OCI-LY7 (cell line): ENCODE results near the gene TP53AIP1. TPM values are rescaled to one million over a fixed set of nuclear protein-coding genes. Genes with fewer than 3 reads are reported as not detected.

ENCODE experiments used
- BruUV-seq: library from RNA; stranded (reverse); fragments of 400-500 nt; replicated peaks from 2 replicates; lab custom pipeline; 2021; lab: Mats Ljungman, UMichigan
- CTCF ChIA-PET: fragments of 300-600 bp; sonication (Branson Sonifier 250); formaldehyde crosslinking; loops from one replicate; lab custom pipeline; 2022; ENCODE audit warnings: antibody characterized with exemption; ENCODE audit not compliant: unreplicated experiment; lab: Charles Lee
- POLR2A ChIA-PET: fragments of 300-600 bp; sonication (Branson Sonifier 250); formaldehyde crosslinking; loops from one replicate; lab custom pipeline; 2022; ENCODE audit warnings: antibody characterized with exemption; lab: Charles Lee
- DNase-seq: peaks from one replicate; pipeline ENCODE4 v3.0.0-alpha.2; 2015; ENCODE audit warnings: low spot score
- H2AFZ ChIP-seq: fragments of 200-600 bp; sonication (generic), shearing (Covaris generic); 2 replicates; pipeline ENCODE4 v1.6.1; 2014; ENCODE audit warnings: mild to moderate bottlenecking, antibody characterized with exemption, low read length, moderate library complexity
- H3K27ac ChIP-seq: fragments of 200-600 bp; sonication (generic); 2 replicates; pipeline ENCODE4 v1.5.1; 2014; ENCODE audit warnings: mixed run types, low read depth, mild to moderate bottlenecking, moderate library complexity, low read length, inconsistent platforms; ENCODE audit not compliant: poor library complexity, severe bottlenecking
- H3K36me3 ChIP-seq: fragments of 200-600 bp; sonication (generic); 2 replicates; pipeline ENCODE4 v1.6.1; 2014; ENCODE audit warnings: mild to moderate bottlenecking, antibody characterized with exemption, low read length, moderate library complexity, mixed read lengths; ENCODE audit not compliant: insufficient read depth
- H3K4me1 ChIP-seq: fragments of 200-600 bp; sonication (generic); 2 replicates; pipeline ENCODE4 v1.5.1; 2014; ENCODE audit warnings: mild to moderate bottlenecking, low read length; ENCODE audit not compliant: insufficient read depth, poor library complexity, severe bottlenecking
- H3K4me2 ChIP-seq: fragments of 200-600 bp; sonication (generic); 2 replicates; pipeline ENCODE4 v1.6.1; 2014; ENCODE audit warnings: mild to moderate bottlenecking, low read length
- H3K4me3 ChIP-seq: fragments of 200-600 bp; sonication (generic); 2 replicates; pipeline ENCODE4 v1.5.1; 2014; ENCODE audit warnings: mild to moderate bottlenecking, low read depth, low read length; ENCODE audit not compliant: poor library complexity, severe bottlenecking
- H3K79me2 ChIP-seq: fragments of 200-600 bp; sonication (generic); 2 replicates; pipeline ENCODE4 v1.6.1; 2016; ENCODE audit warnings: low read depth, mild to moderate bottlenecking, low read length, moderate library complexity, mixed read lengths; ENCODE audit not compliant: insufficient read depth
- H3K9me2 ChIP-seq: fragments of 200-600 bp; sonication (generic); 2 replicates; pipeline ENCODE4 v1.6.1; 2016; ENCODE audit warnings: mild to moderate bottlenecking, low read length, mixed read lengths; ENCODE audit not compliant: insufficient read depth
- H3K9me3 ChIP-seq: fragments of 200-600 bp; sonication (generic); 2 replicates; pipeline ENCODE4 v1.6.1; 2014; ENCODE audit warnings: mild to moderate bottlenecking, mixed run types, low read length, mixed read lengths
- H4K20me1 ChIP-seq: fragments of 200-600 bp; sonication (generic); 2 replicates; pipeline ENCODE4 v1.6.1; 2014; ENCODE audit warnings: mild to moderate bottlenecking, antibody characterized with exemption, low read length, moderate library complexity, mixed read lengths; ENCODE audit not compliant: insufficient read depth
- EZH2phosphoT487 ChIP-seq: fragments of 200-600 bp; sonication (generic); IDR thresholded peaks from 2 replicates; pipeline ENCODE4 v1.6.1; 2018; ENCODE audit warnings: low read depth, borderline replicate concordance, mild to moderate bottlenecking, mixed run types, antibody characterized with exemption, low read length, moderate library complexity, mixed read lengths
- intact Hi-C: fragments of 100-400 bp; cut with micrococcal nuclease; formaldehyde crosslinking; loops from one replicate; pipeline ENCODE4 v1.10.0; 2022; ENCODE audit not compliant: unreplicated experiment
- total RNA-seq, 2 experiments: library from RNA; depleted of rRNA in 1 of 2; stranded (reverse); fragments of >200 nt in 1 of 2; shearing (Covaris generic) in 1 of 2; gene quantifications; 2 replicates each; pipeline ENCODE4 v1.2.3, GENCODE V29; 2014 to 2022
- TF ChIP-seq, protein P1 (sequence below): fragments of 200-600 bp; sonication (generic); conservative IDR thresholded peaks from 2 replicates; pipeline ENCODE4 v1.5.1; 2014; ENCODE audit warnings: mild to moderate bottlenecking, antibody characterized with exemption, low read length, moderate library complexity, mixed read lengths

The TP53AIP1 gene
- total RNA-seq, 2 experiments from 2014 or later: not detected

DNA sequence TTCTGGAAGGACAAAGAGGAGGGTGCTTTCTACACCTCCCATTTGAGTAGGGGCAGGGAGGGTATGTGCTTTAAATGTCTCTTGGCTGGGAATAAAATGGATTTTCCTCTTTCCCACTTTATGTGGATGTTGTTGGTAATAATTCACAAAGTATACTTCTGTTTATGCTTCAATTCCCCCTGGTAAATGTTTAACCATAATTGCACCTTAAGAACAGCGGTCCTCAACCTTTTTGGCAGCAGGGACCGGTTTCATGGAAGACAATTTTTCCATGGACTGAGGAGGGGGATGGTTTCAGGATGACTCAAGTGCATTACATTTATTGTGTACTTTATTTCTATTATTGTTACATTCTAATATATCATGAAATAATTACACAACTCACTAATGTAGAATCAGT, 4.0 kb upstream of the TP53AIP1 start:
- no peaks in the 10 kb centered on the region for H4K20me1 ChIP-seq
- no peak overlapping the region for H3K4me3 ChIP-seq
- no peak overlapping the region for H3K4me2 ChIP-seq
- H3K9me3 ChIP-seq: no peaks in the 10 kb centered on the region
- no peak for TF ChIP-seq EZH2phosphoT487
- TF ChIP-seq, protein P1, sequence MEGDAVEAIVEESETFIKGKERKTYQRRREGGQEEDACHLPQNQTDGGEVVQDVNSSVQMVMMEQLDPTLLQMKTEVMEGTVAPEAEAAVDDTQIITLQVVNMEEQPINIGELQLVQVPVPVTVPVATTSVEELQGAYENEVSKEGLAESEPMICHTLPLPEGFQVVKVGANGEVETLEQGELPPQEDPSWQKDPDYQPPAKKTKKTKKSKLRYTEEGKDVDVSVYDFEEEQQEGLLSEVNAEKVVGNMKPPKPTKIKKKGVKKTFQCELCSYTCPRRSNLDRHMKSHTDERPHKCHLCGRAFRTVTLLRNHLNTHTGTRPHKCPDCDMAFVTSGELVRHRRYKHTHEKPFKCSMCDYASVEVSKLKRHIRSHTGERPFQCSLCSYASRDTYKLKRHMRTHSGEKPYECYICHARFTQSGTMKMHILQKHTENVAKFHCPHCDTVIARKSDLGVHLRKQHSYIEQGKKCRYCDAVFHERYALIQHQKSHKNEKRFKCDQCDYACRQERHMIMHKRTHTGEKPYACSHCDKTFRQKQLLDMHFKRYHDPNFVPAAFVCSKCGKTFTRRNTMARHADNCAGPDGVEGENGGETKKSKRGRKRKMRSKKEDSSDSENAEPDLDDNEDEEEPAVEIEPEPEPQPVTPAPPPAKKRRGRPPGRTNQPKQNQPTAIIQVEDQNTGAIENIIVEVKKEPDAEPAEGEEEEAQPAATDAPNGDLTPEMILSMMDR: no peak
- no TSS peak for BruUV-seq
- no peaks in the 10 kb centered on the region for H3K4me1 ChIP-seq
- no peaks in the 10 kb centered on the region for H3K79me2 ChIP-seq
- ChIA-PET CTCF (no interaction called here), POLR2A (no interaction called here)
- no peaks in the 10 kb centered on the region for H3K9me2 ChIP-seq
- H3K36me3 ChIP-seq: no peaks in the 10 kb centered on the region
- no peak for DNase-seq
- intact Hi-C loops: no loop called here
- no peak overlapping the region for H3K27ac ChIP-seq
- H2AFZ ChIP-seq: no peak overlapping the region

DNA sequence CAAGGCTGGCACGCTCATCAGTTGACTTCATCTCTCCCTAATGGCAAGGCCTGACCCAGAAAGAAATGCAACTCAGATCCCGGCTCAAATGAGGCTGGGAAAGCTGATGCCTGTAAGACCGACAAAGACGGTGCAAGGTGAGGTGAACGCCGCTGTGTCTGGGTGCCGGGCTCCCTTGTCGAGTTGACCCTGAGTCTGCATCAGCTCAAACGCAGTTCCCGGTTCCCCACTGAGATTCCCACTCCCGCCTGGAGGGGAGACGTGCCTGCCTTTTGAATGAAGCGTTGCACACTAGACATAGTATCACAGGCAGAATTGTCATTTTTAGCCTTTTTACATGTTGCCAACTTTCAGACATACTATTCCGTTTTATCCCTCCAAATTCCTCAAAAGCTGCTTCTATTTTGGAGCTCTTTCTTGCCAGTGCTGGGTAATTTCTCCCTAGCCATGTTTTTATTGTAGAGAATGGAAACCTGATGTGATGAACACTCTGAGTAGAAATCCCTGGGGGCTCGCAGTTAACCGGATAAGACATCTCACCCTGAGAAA, 831 bp upstream of the TP53AIP1 start:
- Histone ChIP-seq H3K4me3 (no peak overlapping the region), H3K36me3 (no peaks in the 10 kb centered on the region), H3K27ac (no peak overlapping the region), H4K20me1 (no peaks in the 10 kb centered on the region), H2AFZ (no peak overlapping the region), H3K9me2 (no peaks in the 10 kb centered on the region), H3K79me2 (no peaks in the 10 kb centered on the region), H3K4me2 (no peak overlapping the region), H3K9me3 (no peaks in the 10 kb centered on the region), H3K4me1 (no peaks in the 10 kb centered on the region)
- ChIA-PET CTCF (interaction anchor here (0.6 kb wide), 1 partner anchor 25 kb away, joined by 4 read pairs; no protein-coding TSS in a partner anchor), POLR2A (no interaction called here)
- BruUV-seq: no TSS peak
- intact Hi-C loops: no loop called here
- DNase-seq: no peak
- TF ChIP-seq, protein P1: no peak
- no peak for TF ChIP-seq EZH2phosphoT487

DNA sequence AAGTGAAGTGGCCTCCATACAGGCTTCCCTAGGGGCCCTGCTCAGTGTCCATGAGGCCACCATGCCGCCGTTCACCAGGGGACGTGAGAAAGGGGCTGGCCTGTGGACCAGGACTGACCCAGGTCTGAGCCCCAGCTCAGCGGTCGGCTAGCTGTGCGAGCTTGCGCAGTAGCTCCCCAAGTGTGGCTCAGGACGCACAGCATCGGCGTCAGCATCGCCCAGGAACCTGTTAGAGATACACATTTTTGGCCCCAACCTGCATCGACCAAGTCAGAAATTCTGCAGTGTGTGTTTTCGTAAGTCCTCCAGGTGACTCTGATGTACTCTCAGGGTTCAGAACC, 429 bp downstream of the TP53AIP1 start:
- DNase-seq: no peak

More for the DNA sequence above, 429 bp downstream of the TP53AIP1 start:
- Histone ChIP-seq H4K20me1 (no peaks in the 10 kb centered on the region), H2AFZ (no peak overlapping the region), H3K27ac (no peak overlapping the region), H3K9me3 (no peaks in the 10 kb centered on the region), H3K4me1 (no peaks in the 10 kb centered on the region), H3K9me2 (no peaks in the 10 kb centered on the region), H3K4me2 (no peak overlapping the region), H3K79me2 (no peaks in the 10 kb centered on the region), H3K36me3 (no peaks in the 10 kb centered on the region), H3K4me3 (no peak overlapping the region)
- intact Hi-C loops: no loop called here
- TF ChIP-seq EZH2phosphoT487: no peak
- TF ChIP-seq, protein P1: no peak
- CTCF ChIA-PET: interaction anchor here (0.5 kb wide), 1 partner anchor 375 kb away, joined by 3 read pairs; no protein-coding TSS in a partner anchor
- POLR2A ChIA-PET: no interaction called here
- no TSS peak for BruUV-seq
